ENCODE measurements around the gene USP1.

USP1 gene

DNA sequence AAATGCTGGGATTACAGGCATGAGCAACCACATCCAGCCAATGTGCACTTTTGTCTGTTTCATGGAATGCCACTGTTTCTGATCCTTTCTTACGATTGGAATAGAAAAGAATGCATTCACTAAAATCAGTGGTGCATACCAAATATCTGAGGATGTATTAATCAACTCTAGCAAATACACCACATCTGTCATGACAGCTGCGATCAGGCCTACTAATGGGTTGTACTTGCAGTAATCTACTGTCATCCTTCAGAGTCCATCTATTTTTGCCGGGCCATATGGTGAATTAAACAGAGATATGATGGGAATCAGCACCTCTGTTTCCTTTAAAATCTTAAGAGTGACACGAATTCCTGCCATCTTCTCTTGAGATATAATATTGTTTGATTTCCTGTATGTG lies 8.5 kb upstream of the USP1 start:
- peak; percentile 83 for DNase-seq

DNA sequence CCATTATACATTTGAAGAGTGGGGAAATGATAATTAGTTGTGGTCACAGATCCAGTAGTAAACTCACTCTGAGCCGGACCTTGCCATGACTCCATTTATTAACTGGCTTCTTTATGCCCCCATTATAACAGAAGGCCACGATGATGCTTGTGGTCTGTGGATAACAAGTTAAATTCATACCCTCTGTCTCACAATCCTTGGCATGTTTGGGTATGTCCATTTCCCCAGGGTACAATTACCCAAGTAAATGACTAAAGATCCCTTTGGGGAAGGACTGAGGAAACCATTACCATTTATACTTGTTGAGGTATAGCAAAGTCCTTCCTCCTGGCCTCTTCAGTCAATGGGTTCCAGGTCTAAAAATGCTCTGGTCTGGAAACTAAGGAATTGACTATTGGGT lies 7.3 kb upstream of the USP1 start:
- no peak for DNase-seq

DNA sequence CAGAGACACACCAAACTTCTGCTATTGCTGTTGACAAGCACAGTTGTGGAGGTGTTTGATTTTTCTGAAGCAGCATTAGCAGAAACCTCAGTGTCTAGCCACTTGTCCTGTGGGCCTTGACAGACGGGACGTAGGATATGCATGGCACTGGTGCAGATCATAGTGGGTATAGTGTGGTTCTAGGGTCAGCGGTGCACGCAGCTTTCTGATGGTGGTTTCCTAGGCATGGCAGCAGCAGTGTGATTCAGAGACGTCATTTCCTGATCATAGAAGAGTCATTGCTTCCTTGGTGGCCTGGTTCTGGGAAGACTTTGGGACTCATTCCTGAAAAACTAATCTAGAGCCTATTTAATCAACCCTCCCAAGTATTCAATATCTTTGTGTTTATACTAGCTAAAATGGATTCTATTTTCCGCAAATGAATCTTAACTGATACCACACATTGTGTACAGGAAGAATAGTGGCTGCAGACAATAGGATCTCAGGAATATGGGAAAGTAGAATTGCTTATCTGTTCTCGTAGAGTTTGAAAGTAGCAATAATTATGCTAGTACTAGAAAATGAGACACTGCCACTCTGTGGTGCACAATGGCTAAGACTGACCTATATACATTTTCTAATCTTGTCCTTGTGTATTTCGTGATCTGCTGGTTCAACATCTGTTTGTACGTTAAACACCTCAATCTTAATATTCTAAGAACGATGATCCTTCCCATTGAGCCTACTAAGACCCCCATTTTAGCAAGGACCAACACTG lies 2.8 kb upstream of the USP1 start:
- DNase-seq = no peak

DNA sequence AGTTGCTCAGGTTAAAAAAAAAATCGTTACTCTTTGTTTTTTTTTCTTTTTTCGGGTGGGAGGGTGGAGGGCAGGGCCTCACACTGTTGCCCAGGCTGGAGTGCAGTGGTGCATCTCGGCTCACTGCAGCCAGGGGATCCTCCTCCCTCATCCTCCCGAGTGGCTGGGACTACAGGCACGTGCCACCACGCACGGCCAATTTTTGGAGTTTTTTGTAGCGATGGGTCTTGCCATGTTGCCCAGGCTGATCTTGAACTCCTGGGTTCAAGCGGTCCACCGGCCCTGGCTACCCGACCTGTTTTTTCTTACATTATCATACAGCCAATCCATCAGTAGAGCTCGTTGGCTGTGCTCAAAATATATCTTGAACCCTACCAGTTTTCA lies 2.2 kb upstream of the USP1 start:
- DNase-seq = no peak

DNA sequence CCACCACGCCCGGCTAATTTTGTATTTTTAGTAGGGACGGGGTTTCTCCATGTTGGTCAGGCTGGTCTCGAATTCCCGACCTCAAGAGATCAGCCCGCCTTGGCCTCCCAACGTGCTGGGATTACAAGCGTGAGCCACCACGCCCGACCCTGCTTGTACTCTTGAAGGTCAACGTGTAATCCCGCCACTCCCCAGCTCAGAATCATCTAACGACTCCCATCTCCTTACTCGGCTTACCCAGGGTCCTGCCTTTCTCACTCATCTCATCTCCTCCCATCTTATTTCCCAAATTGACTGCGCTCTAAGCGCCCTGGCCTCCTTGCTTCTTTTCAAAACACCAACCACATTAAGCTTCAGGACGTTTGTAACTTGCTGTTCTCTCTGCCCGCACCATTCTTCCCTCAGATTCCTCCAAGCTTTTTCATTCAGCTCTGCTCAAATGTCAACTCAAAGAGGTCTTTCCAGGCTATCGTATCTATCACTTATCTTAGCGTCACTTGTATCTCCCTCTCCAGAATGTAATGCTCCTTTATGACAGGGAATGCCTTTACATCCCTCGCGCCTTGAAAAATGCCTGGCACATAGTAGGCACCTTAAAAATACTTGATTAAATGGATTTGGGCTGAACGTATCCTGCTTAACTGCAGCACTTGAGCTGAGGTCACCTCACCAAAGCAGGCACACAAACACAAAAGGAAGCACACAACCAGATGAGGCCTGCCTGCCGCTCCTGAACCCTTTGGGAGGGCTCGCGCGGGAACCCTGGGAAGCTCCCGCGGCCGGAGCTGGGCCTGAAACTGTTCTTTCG lies 1.4 kb upstream of the USP1 start:
- no peak for DNase-seq

DNA sequence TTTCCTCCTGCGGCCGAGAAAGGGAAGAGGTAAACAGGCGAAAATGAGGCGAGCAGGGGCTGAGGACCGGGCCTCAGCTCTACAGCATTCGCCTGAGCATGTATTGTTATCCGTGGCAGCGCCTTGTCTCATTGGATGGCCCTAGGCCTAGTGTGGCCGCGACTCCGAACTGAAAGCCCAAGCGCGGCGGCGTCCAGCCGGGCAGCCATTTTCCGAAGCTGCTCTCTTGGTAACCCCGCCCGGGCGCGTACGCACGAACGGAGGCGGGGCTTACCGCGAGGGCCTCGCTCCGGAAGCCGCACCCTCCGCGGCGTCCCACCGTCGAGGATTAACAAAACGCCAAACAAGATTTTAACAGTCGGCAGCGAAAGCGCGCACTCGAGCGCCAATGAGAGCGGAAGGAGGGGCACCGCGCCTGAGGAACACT lies 797 bp upstream of the USP1 start:
- DNase-seq = no peak

- DNase-seq = no peak
Observed at GRCh38 chr1:62437273-62437940, 558 bp downstream of the USP1 start.

DNA sequence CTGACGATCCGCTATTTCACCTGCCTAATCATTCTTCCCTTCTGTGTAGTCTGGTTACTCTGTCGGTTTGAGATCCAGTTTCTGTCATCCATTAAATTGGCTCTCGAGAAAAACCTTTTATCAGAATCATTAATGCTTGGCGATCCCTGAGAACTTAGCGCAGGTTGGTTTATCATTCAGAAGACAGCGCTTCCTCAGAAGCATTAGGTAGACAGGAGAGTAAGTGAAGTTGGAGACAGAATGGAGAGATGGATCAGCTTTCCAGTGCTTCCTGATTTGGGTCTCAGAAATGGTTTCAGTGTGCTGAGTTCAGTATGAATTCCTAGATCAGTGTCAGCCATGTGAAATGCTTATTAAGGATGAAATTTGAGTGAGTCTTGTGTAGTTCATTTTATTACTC lies 1.3 kb downstream of the USP1 start:
- DNase-seq = peak; percentile 45

DNA sequence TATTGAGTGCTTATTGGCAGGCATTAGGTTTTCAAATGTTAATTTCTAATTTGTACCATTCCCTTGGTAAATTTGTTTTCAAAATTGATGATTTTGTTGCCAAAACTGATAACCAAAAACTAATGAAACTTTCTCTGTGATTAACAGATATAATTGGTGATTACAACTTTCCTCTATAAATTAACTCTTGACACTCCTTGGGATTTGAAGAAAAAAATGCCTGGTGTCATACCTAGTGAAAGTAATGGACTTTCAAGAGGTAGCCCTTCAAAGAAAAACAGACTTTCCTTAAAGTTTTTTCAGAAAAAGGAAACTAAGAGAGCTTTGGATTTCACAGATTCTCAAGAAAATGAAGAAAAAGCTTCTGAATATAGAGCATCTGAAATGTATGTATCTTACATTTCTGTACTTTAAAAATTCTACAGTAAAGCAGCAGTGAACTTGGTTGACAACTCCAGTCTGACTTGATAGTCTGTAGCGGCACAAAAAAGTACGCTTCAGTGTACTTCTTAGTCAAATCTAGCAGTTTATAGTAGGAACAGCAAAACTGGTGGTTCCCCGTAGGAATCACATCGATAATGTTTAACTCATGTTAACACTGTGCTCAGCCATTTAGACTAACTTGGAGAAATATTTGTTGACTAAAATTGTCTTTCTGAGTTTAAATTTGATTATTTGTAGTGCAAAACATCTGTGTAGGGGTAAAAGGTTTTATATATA lies 3.0 kb downstream of the USP1 start:
- no peak for DNase-seq

DNA sequence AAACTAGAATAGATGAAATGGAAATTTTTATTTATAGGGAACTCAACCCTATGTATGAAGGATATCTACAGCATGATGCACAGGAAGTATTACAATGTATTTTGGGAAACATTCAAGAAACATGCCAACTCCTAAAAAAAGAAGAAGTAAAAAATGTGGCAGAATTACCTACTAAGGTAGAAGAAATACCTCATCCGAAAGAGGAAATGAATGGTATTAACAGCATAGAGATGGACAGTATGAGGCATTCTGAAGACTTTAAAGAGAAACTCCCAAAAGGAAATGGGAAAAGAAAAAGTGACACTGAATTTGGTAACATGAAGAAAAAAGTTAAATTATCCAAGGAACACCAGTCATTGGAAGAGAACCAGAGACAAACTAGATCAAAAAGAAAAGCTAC lies 7.9 kb downstream of the USP1 start:
- no peak for DNase-seq

- DNase-seq = no peak
Observed at GRCh38 chr1:62448221-62448933, 11.5 kb downstream of the USP1 start.

- no peak for DNase-seq
Observed at GRCh38 chr1:62450301-62450700, 13.5 kb downstream of the USP1 start.

DNA sequence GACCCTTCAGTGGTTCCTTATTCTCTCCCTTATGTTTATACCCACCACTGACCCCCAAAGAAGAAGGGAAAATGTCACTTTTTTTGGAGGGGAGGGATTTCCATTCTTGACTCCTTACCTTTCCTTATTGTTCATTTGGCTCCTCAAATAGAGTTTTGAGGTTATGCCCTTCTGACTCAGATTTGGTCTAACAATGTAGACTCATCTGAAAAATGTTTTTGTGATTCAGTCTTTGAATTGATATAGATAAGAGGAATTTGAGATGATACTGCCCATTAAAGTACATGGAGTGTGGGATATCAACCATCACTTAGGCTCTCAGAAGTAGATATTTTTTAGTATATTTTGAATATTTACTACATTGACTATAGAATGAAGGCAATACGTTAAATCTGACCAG lies 16.1 kb downstream of the USP1 start:
- DNase-seq = no peak

DNA sequence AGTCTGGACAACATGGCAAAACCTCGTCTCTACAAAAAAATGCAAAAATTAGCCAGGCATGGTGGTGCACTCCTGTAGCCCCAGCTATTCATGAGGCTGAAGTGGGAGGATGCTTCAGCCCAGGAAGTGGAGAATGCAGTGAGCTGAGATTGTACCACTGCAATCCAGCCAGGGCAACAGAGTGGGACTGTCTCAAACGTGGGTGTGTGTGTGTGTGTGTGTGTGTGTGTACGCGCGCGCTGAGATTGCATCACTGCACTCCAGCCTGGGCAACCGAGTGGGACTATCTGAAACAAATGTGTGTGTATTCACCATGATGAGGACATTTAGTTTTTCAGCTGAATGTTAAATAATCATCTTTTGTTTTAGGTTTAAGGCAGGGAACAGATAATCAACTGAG lies 21.1 kb downstream of the USP1 start:
- DNase-seq = no peak

DNA sequence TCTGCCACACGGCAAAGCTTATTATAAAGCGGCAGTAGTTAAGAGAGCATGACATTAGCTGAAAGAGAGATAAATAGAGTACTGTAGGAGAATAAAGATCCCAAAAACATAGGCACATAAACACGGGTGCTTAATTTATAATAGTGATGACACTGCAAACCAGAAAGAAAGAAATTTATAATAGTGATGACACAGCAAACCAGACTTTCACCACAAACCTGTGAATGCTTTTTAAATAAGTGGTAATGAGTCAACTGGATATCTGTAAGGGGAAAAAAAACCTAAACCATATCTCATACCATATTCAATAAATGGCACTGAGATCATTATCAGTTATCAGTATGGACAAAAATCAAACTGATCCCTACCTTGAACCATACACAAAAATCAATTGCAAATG lies 25.5 kb downstream of the USP1 start:
- no peak for DNase-seq

DNA sequence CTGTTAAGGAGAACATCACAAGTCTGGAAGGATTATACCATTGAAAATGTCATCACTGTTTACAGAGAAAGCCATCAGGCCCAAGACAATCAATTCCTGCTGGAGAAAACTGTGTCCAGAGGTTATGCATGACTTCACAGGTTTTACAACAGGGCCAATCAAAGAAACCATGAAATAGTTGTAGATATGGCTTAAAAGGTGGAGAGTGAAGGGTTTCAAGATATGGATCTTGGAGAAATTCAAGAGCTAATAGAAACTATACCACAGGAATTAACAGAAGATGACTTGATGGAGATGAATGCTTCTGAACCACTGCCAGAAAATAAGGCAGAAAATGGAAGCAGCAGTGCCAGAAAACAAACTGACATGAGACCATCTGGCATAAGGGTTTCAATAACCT lies 30.2 kb downstream of the USP1 start:
- DNase-seq = no peak

DNA sequence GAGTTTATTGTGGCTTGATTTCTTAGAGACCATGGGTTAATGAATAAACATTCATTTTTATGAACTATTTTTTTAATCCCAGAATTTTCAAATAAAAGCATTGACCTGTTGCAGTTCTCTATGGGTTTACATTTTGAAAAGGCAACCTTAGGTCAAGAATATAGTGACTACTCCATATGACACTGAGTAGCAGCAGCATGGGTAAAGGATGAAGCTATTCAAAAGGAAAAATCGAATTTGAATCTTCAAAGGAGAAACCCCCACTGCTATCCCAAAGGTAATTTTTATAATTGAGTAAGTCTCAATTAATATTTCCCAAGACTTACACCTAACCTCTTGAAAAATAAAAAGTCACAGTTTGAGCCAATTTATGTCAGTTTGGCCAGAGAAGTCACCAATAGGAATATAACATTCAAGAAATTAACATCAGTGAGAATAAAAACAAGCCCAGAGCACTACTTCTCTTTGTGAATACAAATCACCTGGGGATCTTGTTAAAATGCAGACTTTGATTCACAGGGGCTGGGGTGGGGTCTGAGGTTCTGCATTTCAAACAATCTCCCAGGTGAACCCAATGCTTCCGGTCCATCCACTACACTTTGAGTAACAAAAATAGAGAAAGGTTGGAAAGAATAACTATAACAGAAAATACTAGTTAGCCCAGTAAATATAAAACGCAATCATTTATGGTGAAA lies 39.8 kb downstream of the USP1 start:
- DNase-seq = no peak

DNA sequence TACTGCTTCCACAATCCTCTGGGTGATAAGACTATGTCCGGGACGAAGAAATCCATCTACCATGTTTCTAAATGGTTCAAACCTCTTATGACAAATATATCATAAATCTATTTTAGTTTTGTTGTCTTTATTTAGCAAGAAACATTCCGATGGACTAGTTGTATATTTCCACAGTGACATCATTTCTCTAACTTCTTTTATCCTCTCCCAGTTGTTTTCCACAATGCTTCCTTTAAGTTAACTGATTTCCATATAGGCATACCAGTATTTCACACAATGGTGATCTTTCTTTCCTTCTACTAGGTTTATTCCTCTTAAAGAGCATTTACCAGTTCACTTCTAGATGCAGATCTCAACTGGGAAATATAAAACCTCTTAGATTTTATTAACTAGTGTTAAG lies 44.8 kb downstream of the USP1 start:
- no peak for DNase-seq

DNA sequence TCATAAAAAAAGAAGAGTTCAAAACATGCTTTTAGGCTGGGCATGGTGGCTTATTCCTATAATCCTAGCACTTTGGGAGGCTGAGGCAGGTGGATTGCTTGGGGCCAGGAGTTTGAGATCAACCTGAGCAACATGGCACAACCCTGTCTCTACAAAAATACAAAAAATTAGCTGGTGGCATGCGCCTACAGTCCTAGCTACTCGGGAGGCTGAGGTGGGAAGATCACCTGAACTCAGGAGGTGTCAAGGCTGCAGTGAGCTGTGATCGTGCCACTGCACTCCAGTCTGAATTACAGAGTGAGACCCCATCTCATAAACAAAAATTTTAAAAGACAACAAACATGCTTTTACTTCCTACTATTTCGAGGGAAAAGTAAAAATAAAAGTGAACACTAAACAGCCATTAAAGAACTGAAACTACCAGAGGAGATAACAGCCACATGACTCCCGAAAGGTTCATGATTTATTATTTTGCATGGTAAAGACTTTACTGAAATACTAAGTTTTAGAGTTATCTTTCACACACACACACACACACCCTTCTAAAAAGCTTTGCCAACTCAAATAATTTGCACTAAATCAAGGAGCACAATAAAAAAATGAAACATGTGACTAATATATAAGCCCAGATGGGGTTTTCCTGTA lies 48.1 kb downstream of the USP1 start:
- no peak for DNase-seq

GRCh38 chr1:62487956-62488355 lies 51.1 kb downstream of the USP1 start:
- peak; percentile 12 for DNase-seq

- no peak for DNase-seq
Observed at GRCh38 chr1:62492521-62492920, 55.7 kb downstream of the USP1 start.

All from eye (tissue), 1 donor.